Testis (tissue), 3 donors: ENCODE measurements around the gene NPNT. TPM values are rescaled to one million over a fixed set of nuclear protein-coding genes. Genes with fewer than 3 reads are reported as not detected.

ENCODE experiments used
- DNase-seq: peaks from one replicate; pipeline ENCODE4 v3.0.0-alpha.2; 2019
- H3K27ac ChIP-seq, 2 donors: fragments of 200-600 bp; sonication (generic); one replicate each; pipeline ENCODE4 v1.5.1; 2019
- H3K27me3 ChIP-seq: fragments of 200-600 bp; sonication (generic); one replicate; pipeline ENCODE4 v1.5.1; 2019
- H3K36me3 ChIP-seq: fragments of 200-600 bp; sonication (generic); one replicate; pipeline ENCODE4 v1.5.1; 2017; ENCODE audit warnings: low read depth; ENCODE audit errors: missing control alignments
- H3K4me1 ChIP-seq: fragments of 200-600 bp; sonication (generic); one replicate; pipeline ENCODE4 v1.5.1; 2019
- H3K4me3 ChIP-seq, 2 donors: fragments of 200-600 bp; sonication (generic); one replicate each; pipeline ENCODE4 v1.5.1; 2017 to 2019
- H3K9me3 ChIP-seq: fragments of 200-600 bp; sonication (generic); one replicate; pipeline ENCODE4 v1.5.1; 2017
- POLR2A ChIP-seq: fragments of 450-650 bp; IDR thresholded peaks from one replicate; pipeline ENCODE4 v1.6.1; 2017; ENCODE audit warnings: antibody characterized with exemption, mild to moderate bottlenecking, moderate library complexity
- WGBS, 2 donors: methylation state at CpG; one replicate each; pipeline ENCODE4 v1.1.5; 2018; 5-methylcytosine and 5-hydroxymethylcytosine counted together
- intact Hi-C: fragments of 100-400 bp; cut with DNase I; formaldehyde crosslinking; loops from one replicate; pipeline ENCODE4 v1.15.1; 2023; ENCODE audit warnings: low total_unique reads
- polyA plus RNA-seq: library from polyadenylated mRNA; stranded (reverse); fragments of 350-450 nt; fragmentation: Illumina TruSeq; extraction: RNeasy Lipid Tissue Mini Kit (QIAGEN cat#74804); gene quantifications from one replicate; pipeline ENCODE4 v1.2.3, GENCODE V29; 2014; ENCODE audit warnings: low read depth, low replicate concordance; ENCODE audit not compliant: insufficient read depth
- total RNA-seq, 2 donors: library from RNA; depleted of rRNA; stranded (reverse); fragments of >200 nt; gene quantifications; one replicate each; pipeline ENCODE4 v1.2.3, GENCODE V29; 2016
- TF ChIP-seq, protein P1 (sequence below), 3 experiments: fragments of 450-650 bp in 2 of 3; fragments of 200-600 bp in 1 of 3; sonication (generic) in 1 of 3; IDR thresholded peaks; one replicate each; pipeline ENCODE4 v1.5.1; 2016 to 2019; ENCODE audit warnings: antibody characterized with exemption in 3 of 3, mild to moderate bottlenecking in 2 of 3, moderate library complexity in 1 of 3

The NPNT gene
- total and polyA plus RNA-seq, 3 donors from 2014 or later, result 5.4 to 17.9 (median 6.3) TPM

DNA sequence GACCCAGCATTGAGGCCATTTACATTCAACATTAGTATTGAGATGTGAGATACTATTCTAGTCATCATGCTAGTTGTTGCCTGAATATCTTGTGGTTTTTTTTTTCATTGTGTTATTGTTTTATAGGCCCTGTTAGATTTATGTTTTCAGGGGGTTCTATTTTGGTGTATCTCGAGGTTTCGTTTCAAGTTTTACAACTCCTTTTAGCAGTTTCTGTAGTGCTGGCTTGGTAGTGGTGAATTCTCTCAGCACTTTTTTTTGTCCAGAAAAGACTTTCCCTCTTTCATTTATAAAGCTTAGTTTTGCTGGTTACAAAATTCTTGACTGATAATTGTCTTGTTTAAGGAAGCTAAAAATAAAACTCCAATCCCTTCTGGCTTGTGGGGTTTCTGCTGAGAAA is 115.5 kb downstream of the NPNT start:
- intact Hi-C loops, result no loop called here

DNA sequence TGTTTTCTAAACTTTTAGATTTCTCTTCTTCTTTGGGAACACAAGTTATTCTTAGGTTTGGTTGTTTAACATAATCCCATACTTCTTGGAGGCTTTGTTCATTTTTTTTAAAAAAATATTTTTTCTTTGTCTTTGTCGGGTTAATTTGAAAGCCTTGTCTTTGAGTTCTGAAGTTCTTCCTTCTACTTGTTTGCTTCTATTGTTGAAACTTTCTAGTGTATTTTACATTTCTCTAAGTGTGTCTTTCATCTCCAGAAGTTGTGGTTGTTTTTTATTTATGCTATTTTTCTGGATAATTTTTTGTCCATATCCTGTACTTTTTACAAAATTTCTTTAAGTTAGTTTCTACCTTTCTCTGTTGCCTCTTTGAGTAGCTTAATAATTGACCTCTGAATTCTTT is 116.1 kb downstream of the NPNT start:
- H3K36me3 ChIP-seq, result no peaks in the 10 kb centered on the region
- intact Hi-C loops, result no loop called here
- TF ChIP-seq, protein P1, sequence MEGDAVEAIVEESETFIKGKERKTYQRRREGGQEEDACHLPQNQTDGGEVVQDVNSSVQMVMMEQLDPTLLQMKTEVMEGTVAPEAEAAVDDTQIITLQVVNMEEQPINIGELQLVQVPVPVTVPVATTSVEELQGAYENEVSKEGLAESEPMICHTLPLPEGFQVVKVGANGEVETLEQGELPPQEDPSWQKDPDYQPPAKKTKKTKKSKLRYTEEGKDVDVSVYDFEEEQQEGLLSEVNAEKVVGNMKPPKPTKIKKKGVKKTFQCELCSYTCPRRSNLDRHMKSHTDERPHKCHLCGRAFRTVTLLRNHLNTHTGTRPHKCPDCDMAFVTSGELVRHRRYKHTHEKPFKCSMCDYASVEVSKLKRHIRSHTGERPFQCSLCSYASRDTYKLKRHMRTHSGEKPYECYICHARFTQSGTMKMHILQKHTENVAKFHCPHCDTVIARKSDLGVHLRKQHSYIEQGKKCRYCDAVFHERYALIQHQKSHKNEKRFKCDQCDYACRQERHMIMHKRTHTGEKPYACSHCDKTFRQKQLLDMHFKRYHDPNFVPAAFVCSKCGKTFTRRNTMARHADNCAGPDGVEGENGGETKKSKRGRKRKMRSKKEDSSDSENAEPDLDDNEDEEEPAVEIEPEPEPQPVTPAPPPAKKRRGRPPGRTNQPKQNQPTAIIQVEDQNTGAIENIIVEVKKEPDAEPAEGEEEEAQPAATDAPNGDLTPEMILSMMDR (IDR thresholded peaks at IDR 0.05), result no peak
- TF ChIP-seq POLR2A, result no peak

More for the DNA sequence above, 115.5 kb downstream of the NPNT start:
- H3K27me3 ChIP-seq, result no peaks in the 10 kb centered on the region
- DNase-seq, result no peak
- H3K9me3 ChIP-seq, result no peaks in the 10 kb centered on the region
- H3K4me3 ChIP-seq, result no peak overlapping the region
- no peak overlapping the region for H3K27ac ChIP-seq
- H3K36me3 ChIP-seq, result no peaks in the 10 kb centered on the region
- no peaks in the 10 kb centered on the region for H3K4me1 ChIP-seq
- TF ChIP-seq, protein P1 (IDR thresholded peaks at IDR 0.05), result no peak
- no peak for TF ChIP-seq POLR2A
- WGBS, 2 donors, result 86 to 88% methylated on average over 2 of the region's 2 CpGs

DNA sequence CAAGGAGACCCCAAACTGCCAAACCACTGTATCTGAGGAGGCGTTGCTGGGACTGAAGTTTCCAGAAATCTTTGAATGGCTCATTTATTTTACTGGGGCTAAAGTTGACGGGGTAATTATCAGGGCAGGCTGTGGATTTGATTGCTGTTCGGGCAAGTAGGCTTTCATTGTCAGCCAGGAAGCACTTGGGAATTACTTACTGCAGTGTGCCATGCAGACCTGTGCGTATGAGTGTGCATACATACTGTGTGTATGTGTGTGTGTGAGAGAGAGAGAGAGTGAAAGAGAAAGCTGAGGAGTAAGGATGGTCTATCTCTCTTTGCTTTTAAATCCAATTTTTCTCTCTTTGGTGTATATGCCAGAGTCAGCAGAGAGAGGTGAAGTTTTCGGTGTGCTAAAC is 122.7 kb downstream of the NPNT start:
- 82 to 83% methylated on average over 5 of the region's 5 CpGs for WGBS, 2 donors
- no peak overlapping the region for H3K4me3 ChIP-seq
- no peaks in the 10 kb centered on the region for H3K36me3 ChIP-seq
- no peak for DNase-seq
- H3K4me1 ChIP-seq, result no peaks in the 10 kb centered on the region
- no peaks in the 10 kb centered on the region for H3K9me3 ChIP-seq
- TF ChIP-seq, protein P1 (IDR thresholded peaks at IDR 0.05), result no peak
- TF ChIP-seq POLR2A, result no peak
- H3K27me3 ChIP-seq, result no peaks in the 10 kb centered on the region
- intact Hi-C loops, result no loop called here
- H3K27ac ChIP-seq, result no peak overlapping the region

More for the DNA sequence above, 116.1 kb downstream of the NPNT start:
- Histone ChIP-seq H3K9me3 (no peaks in the 10 kb centered on the region), H3K27me3 (no peaks in the 10 kb centered on the region), H3K4me1 (no peaks in the 10 kb centered on the region), H3K4me3 (no peak overlapping the region), H3K27ac (no peak overlapping the region)
- DNase-seq, result no peak
- WGBS, 2 donors, result 97% methylated on average over 1 of the region's 1 CpG

DNA sequence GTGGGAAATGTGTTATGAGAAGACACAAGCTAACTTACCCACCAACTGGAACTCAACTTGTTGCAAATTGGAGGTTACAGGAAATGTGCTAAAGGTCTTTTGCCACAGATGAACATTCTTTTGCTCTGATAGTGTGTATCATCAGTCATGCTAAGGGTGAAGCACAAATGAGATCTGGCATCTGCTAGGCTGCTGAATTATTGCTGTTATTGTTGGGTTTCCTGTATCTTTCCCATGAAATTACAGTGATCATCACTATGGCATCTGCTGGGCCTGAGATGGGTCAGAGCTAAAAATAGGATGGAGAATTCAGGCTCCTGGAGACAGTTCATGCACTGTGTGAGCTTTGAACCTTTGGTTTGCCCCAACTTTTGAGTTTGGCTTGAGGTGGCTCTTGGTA is 124.5 kb downstream of the NPNT start:
- Histone ChIP-seq H3K36me3 (no peaks in the 10 kb centered on the region), H3K9me3 (no peaks in the 10 kb centered on the region), H3K27me3 (no peaks in the 10 kb centered on the region), H3K4me3 (no peak overlapping the region), H3K27ac (no peak overlapping the region), H3K4me1 (no peaks in the 10 kb centered on the region)
- intact Hi-C loops, result no loop called here
- TF ChIP-seq POLR2A, result no peak
- TF ChIP-seq, protein P1 (IDR thresholded peaks at IDR 0.05), result no peak
- no peak for DNase-seq

Other genes starting within 250 kb of the NPNT start
- gene INTS12, start 186.8 kb upstream of the NPNT start, total RNA-seq, result 10 to 100 TPM; 22.3 to 23.2 TPM
- gene INTS12, start 186.8 kb upstream of the NPNT start, polyA plus RNA-seq, result 27.9 TPM
- gene GSTCD, start 186.7 kb upstream of the NPNT start, total RNA-seq, result 10 to 100 TPM; 19.3 to 36.5 TPM
- 18.1 TPM for gene GSTCD, start 186.7 kb upstream of the NPNT start, polyA plus RNA-seq